DOHH2 (cell line): Measurements from ENCODE around the gene DEDD2.

ENCODE experiments used
- H3F3A ChIP-seq: fragments of 200-600 bp; sonication (generic), shearing (Covaris generic); 2 replicates; pipeline ENCODE4 v1.6.0; 2016; ENCODE audit warnings: antibody characterized with exemption, mild to moderate bottlenecking; ENCODE audit not compliant: control insufficient read depth, insufficient read depth
- H3K27ac ChIP-seq: fragments of 200-600 bp; sonication (generic); 2 replicates; pipeline ENCODE4 v1.5.1; 2014; ENCODE audit warnings: low read depth, mild to moderate bottlenecking, low read length, moderate library complexity
- H3K27me3 ChIP-seq: fragments of 200-600 bp; sonication (generic); 2 replicates; pipeline ENCODE4 v1.6.1; 2014; ENCODE audit warnings: mild to moderate bottlenecking, low read length, mixed read lengths; ENCODE audit not compliant: control insufficient read depth
- H3K36me3 ChIP-seq: fragments of 200-600 bp; sonication (generic); 2 replicates; pipeline ENCODE4 v1.6.1; 2014; ENCODE audit warnings: mild to moderate bottlenecking, low read length, moderate library complexity, mixed read lengths; ENCODE audit not compliant: control insufficient read depth
- H3K4me1 ChIP-seq: fragments of 200-600 bp; sonication (generic); 2 replicates; pipeline ENCODE4 v1.6.1; 2014; ENCODE audit warnings: mild to moderate bottlenecking, low read length, mixed read lengths; ENCODE audit not compliant: control insufficient read depth
- H3K4me2 ChIP-seq: fragments of 200-600 bp; sonication (generic); 2 replicates; pipeline ENCODE4 v1.6.0; 2014; ENCODE audit warnings: mild to moderate bottlenecking, low read length, moderate library complexity
- H3K4me3 ChIP-seq: fragments of 200-600 bp; sonication (generic); 2 replicates; pipeline ENCODE4 v1.5.1; 2014; ENCODE audit warnings: mild to moderate bottlenecking, low read length, mixed read lengths
- H3K79me2 ChIP-seq: fragments of 200-600 bp; sonication (generic); 2 replicates; pipeline ENCODE4 v1.6.1; 2014; ENCODE audit warnings: mild to moderate bottlenecking, low read length, mixed read lengths; ENCODE audit not compliant: control insufficient read depth
- H3K9me2 ChIP-seq: fragments of 200-600 bp; sonication (generic); replicated peaks from 2 replicates; pipeline ENCODE4 v1.6.1; 2014; ENCODE audit warnings: mild to moderate bottlenecking, low read length, mixed read lengths; ENCODE audit not compliant: control insufficient read depth
- H3K9me3 ChIP-seq: fragments of 200-600 bp; sonication (generic); 2 replicates; pipeline ENCODE4 v1.6.1; 2014; ENCODE audit warnings: antibody characterized with exemption, low read length, mixed read lengths; ENCODE audit not compliant: control insufficient read depth, insufficient read depth
- H4K20me1 ChIP-seq: fragments of 200-600 bp; sonication (generic); 2 replicates; pipeline ENCODE4 v1.6.0; 2014; ENCODE audit warnings: low read depth, mild to moderate bottlenecking, antibody characterized with exemption, low read length, moderate library complexity; ENCODE audit not compliant: control insufficient read depth, insufficient read depth
- CTCF ChIP-seq: fragments of 200-600 bp; sonication (generic); IDR thresholded peaks from one replicate; pipeline ENCODE4 v1.5.1; 2014; ENCODE audit warnings: antibody characterized with exemption, mild to moderate bottlenecking, low read depth, low read length; ENCODE audit not compliant: poor library complexity, severe bottlenecking
- EZH2phosphoT487 ChIP-seq: fragments of 200-600 bp; sonication (generic); IDR thresholded peaks from 2 replicates; pipeline ENCODE4 v1.6.1; 2017; ENCODE audit warnings: borderline replicate concordance, mild to moderate bottlenecking, antibody characterized with exemption, low read length, moderate library complexity, mixed read lengths

The DEDD2 gene

GRCh38 chr19:42255766-42256745, 38.6 kb upstream of the DEDD2 start:
- no peaks in the 10 kb centered on the region for H3K9me2 ChIP-seq
- H3K9me3 ChIP-seq, result no peaks in the 10 kb centered on the region
- peak overlapping the region; percentile 74 for H3K4me2 ChIP-seq
- no peak overlapping the region for H3K27ac ChIP-seq
- H4K20me1 ChIP-seq, result no peaks in the 10 kb centered on the region; the same call in 1 of the 2 replicates
- H3F3A ChIP-seq, result no peaks in the 10 kb centered on the region
- TF ChIP-seq EZH2phosphoT487 (no peak), CTCF (no peak)
- peak overlapping the region; percentile 74 for H3K4me3 ChIP-seq
- H3K4me1 ChIP-seq, result peaks cover 24% of the 10 kb centered on the region
- peaks cover 23% of the 10 kb centered on the region for H3K36me3 ChIP-seq
- H3K79me2 ChIP-seq, result peaks cover 36% of the 10 kb centered on the region
- peaks cover 12% of the 10 kb centered on the region for H3K27me3 ChIP-seq

- no peaks in the 10 kb centered on the region for H3K9me2 ChIP-seq
- H3K4me1 ChIP-seq, result peaks cover 29% of the 10 kb centered on the region
- H3K27ac ChIP-seq, result peak within 1 kb of the TSS; percentile 80
- peak within 1 kb of the TSS; percentile 93 for H3K4me3 ChIP-seq
- no peaks in the 10 kb centered on the region for H3K9me3 ChIP-seq
- peak within 1 kb of the TSS; percentile 74 for H3K4me2 ChIP-seq
- peaks cover 45% of the 10 kb centered on the region for H3K79me2 ChIP-seq
- H3K27me3 ChIP-seq, result peaks cover 10% of the 10 kb centered on the region
- H3F3A ChIP-seq, result no peaks in the 10 kb centered on the region
- H4K20me1 ChIP-seq, result no peaks in the 10 kb centered on the region; the same call in 1 of the 2 replicates
- peaks cover 32% of the 10 kb centered on the region for H3K36me3 ChIP-seq
- TF ChIP-seq EZH2phosphoT487 (no peak), CTCF (no peak)
Measured at GRCh38 chr19:42254850-42255765, 37.6 kb upstream of the DEDD2 start, which contains the start of gene ERF. Gene ERF, minus strand, starts transcription at chr19:42255128. Its CDS starts 129 bp downstream, at chr19:42254999.

GRCh38 chr19:42254089-42254849, 36.8 kb upstream of the DEDD2 start:
- H3K4me2 ChIP-seq, result peak overlapping the region; percentile 72
- no peaks in the 10 kb centered on the region; the same call in 1 of the 2 replicates for H4K20me1 ChIP-seq
- peak overlapping the region; percentile 93 for H3K4me3 ChIP-seq
- peak overlapping the region; percentile 80 for H3K27ac ChIP-seq
- H3F3A ChIP-seq, result no peaks in the 10 kb centered on the region
- peak; percentile 17 for TF ChIP-seq CTCF
- no peak for TF ChIP-seq EZH2phosphoT487
- peaks cover 40% of the 10 kb centered on the region for H3K36me3 ChIP-seq
- peaks cover 29% of the 10 kb centered on the region for H3K4me1 ChIP-seq
- H3K9me3 ChIP-seq, result no peaks in the 10 kb centered on the region
- H3K79me2 ChIP-seq, result peaks cover 52% of the 10 kb centered on the region
- H3K9me2 ChIP-seq, result no peaks in the 10 kb centered on the region
- H3K27me3 ChIP-seq, result peaks cover 10% of the 10 kb centered on the region
